Jurkat, Clone E6-1 (cell line): Measurements from ENCODE around the gene RPS28.
A peak's percentile ranks its signal among the peaks of the same experiment; 100 is the strongest.
"Not testable (repeated sequence)": the region's sequence is repeated elsewhere in the genome, so short reads cannot be mapped to it uniquely, and the experiment has no call there.

Source experiments
- DNase-seq: peaks from one replicate; pipeline ENCODE4 v3.0.0-alpha.2; 2011; ENCODE audit warnings: low read depth, low spot score
- H3K4me3 ChIP-seq: 2 replicates; pipeline ENCODE4 v1.5.1; 2011; ENCODE audit warnings: mild to moderate bottlenecking, low read length, control low read depth, moderate library complexity

RPS28 gene

GRCh38 chr19:8318835-8319234 lies 2.5 kb upstream of the RPS28 start:
- H3K4me3 ChIP-seq = not testable (repeated sequence)
- DNase-seq = peak; percentile 42

- peak overlapping the region; percentile 100 for H3K4me3 ChIP-seq
- no peak for DNase-seq
Observed at GRCh38 chr19:8319807-8320520, 1.3 kb upstream of the RPS28 start.

GRCh38 chr19:8320564-8321066 lies 681 bp upstream of the RPS28 start:
- no peak for DNase-seq

GRCh38 chr19:8321986-8322637 lies 816 bp downstream of the RPS28 start:
- peak overlapping the region; percentile 100 for H3K4me3 ChIP-seq
- no peak for DNase-seq

More at GRCh38 chr19:8320564-8321066, 681 bp upstream of the RPS28 start:
- H3K4me3 ChIP-seq = peak overlapping the region; percentile 100

GRCh38 chr19:8322638-8322997 lies 1.3 kb downstream of the RPS28 start:
- no peak for DNase-seq
- peak overlapping the region; percentile 100 for H3K4me3 ChIP-seq

GRCh38 chr19:8323781-8324185 lies 2.5 kb downstream of the RPS28 start:
- no peak for DNase-seq
- H3K4me3 ChIP-seq = no peak overlapping the region

GRCh38 chr19:8324186-8325050 lies 3.1 kb downstream of the RPS28 start:
- no peak for DNase-seq
- no peak overlapping the region for H3K4me3 ChIP-seq

- no peak overlapping the region for H3K4me3 ChIP-seq
- no peak for DNase-seq
Observed at GRCh38 chr19:8325454-8325853, 4.2 kb downstream of the RPS28 start.

GRCh38 chr19:8329996-8330395 lies 8.7 kb downstream of the RPS28 start:
- H3K4me3 ChIP-seq = no peak overlapping the region
- no peak for DNase-seq

GRCh38 chr19:8331263-8331845 lies 10.1 kb downstream of the RPS28 start:
- no peak overlapping the region for H3K4me3 ChIP-seq
- DNase-seq = no peak

- DNase-seq = no peak
Observed at GRCh38 chr19:8332976-8333766, 11.9 kb downstream of the RPS28 start.

GRCh38 chr19:8333767-8334457 lies 12.6 kb downstream of the RPS28 start:
- DNase-seq = no peak
- no peak overlapping the region for H3K4me3 ChIP-seq

More at GRCh38 chr19:8332976-8333766, 11.9 kb downstream of the RPS28 start:
- H3K4me3 ChIP-seq = no peak overlapping the region

- no peak for DNase-seq
- H3K4me3 ChIP-seq = no peak overlapping the region
Observed at GRCh38 chr19:8334458-8335342, 13.4 kb downstream of the RPS28 start.

GRCh38 chr19:8335343-8336071 lies 14.2 kb downstream of the RPS28 start:
- H3K4me3 ChIP-seq = no peak overlapping the region; the same call in 1 of the 2 replicates
- no peak for DNase-seq

GRCh38 chr19:8336072-8336569 lies 14.8 kb downstream of the RPS28 start:
- DNase-seq = no peak
- H3K4me3 ChIP-seq = peak overlapping the region; percentile 1; the same call in 1 of the 2 replicates

- no peak for DNase-seq
- no peak overlapping the region for H3K4me3 ChIP-seq
Observed at GRCh38 chr19:8336660-8337059, 15.4 kb downstream of the RPS28 start.
